HCT116 (cell line): ENCODE results near the gene TBC1D16. TPM values are rescaled to one million over a fixed set of nuclear protein-coding genes. Genes with fewer than 3 reads are reported as not detected.

Experiments
- ATAC-seq: fragments of 200-7000 bp; cut with Tn5 transposase; 2 replicates; pipeline ENCODE4 v1.9.1; 2020; ENCODE audit warnings: mild to moderate bottlenecking, moderate library complexity
- BruUV-seq: library from RNA; stranded (reverse); fragments of 400-500 nt; replicated peaks from 2 replicates; lab custom pipeline; 2021; lab: Mats Ljungman, UMichigan
- CTCF ChIA-PET: fragments of 300-600 bp; sonication (Branson Sonifier 250); formaldehyde crosslinking; loops from one replicate; lab custom pipeline; 2021; ENCODE audit warnings: antibody characterized with exemption; lab: Charles Lee
- POLR2A ChIA-PET: fragments of 300-600, 350-600 bp; sonication (Branson Sonifier 250); formaldehyde crosslinking; loops from one replicate; lab custom pipeline; 2021; ENCODE audit warnings: antibody characterized with exemption; lab: Charles Lee
- RAD21 ChIA-PET, 2 experiments: fragments of 300-600 bp; sonication (Branson Sonifier 250); formaldehyde crosslinking; loops; one replicate each; lab custom pipeline; 2023; ENCODE audit warnings: low total read pairs in 2 of 2; ENCODE audit not compliant: uncharacterized antibody in 2 of 2, unreplicated experiment in 2 of 2, low non-redundant PET in 1 of 2; lab: Charles Lee
- DNase-seq: peaks from one replicate; pipeline ENCODE4 v3.0.0-alpha.2; 2010; ENCODE audit warnings: low read depth, low spot score
- H2AFZ ChIP-seq: fragments of 200-600 bp; shearing (Covaris generic), sonication (generic); 2 replicates; pipeline ENCODE4 v1.6.1; 2017; ENCODE audit warnings: low read depth, mixed run types, mixed read lengths, antibody characterized with exemption, low read length; ENCODE audit not compliant: poor library complexity, severe bottlenecking
- H3K27ac ChIP-seq: 2 replicates; pipeline ENCODE4 v1.5.1; 2012; ENCODE audit warnings: low read depth, low read length
- H3K27me3 ChIP-seq: fragments of 200-600 bp; sonication (generic); 2 replicates; pipeline ENCODE4 v1.6.1; 2016; ENCODE audit warnings: mixed run types, low read length, mixed read lengths; ENCODE audit not compliant: insufficient read depth
- H3K36me3 ChIP-seq, 2 experiments: fragments of 200-500 bp in 1 of 2; fragments of 200-600 bp in 1 of 2; sonication (Bioruptor generic) in 1 of 2; sonication (generic) in 1 of 2; 2 replicates each; pipeline versions ENCODE4 v1.5.1 to v1.6.1; 2014 to 2016; ENCODE audit warnings: low read length in 2 of 2, inconsistent platforms in 1 of 2, mixed read lengths in 1 of 2, mixed run types in 1 of 2; ENCODE audit not compliant: insufficient read depth in 2 of 2, control insufficient read depth in 1 of 2
- H3K4me1 ChIP-seq, 2 experiments: fragments of 200-600 bp in 1 of 2; sonication (generic) in 1 of 2; 2 replicates each; pipeline versions ENCODE4 v1.5.1 to v1.6.1; 2012 to 2017; ENCODE audit warnings: low read length in 2 of 2, inconsistent platforms in 1 of 2, mild to moderate bottlenecking in 1 of 2, mixed read lengths in 1 of 2, mixed run types in 1 of 2, moderate library complexity in 1 of 2; ENCODE audit not compliant: insufficient read depth in 2 of 2, control insufficient read depth in 1 of 2
- H3K4me2 ChIP-seq: fragments of 200-600 bp; sonication (generic); 2 replicates; pipeline ENCODE4 v1.6.1; 2017; ENCODE audit warnings: mixed run types, low read length, mixed read lengths
- H3K4me3 ChIP-seq, 2 experiments: fragments of 200-600 bp in 1 of 2; sonication (generic) in 1 of 2; replicated peaks in 1 of 2; 2 replicates each; pipeline ENCODE4 v1.5.1; 2011 to 2016; ENCODE audit warnings: low read length in 2 of 2, control low read depth in 1 of 2, low read depth in 1 of 2, mild to moderate bottlenecking in 1 of 2, mixed read lengths in 1 of 2, mixed run types in 1 of 2
- H3K79me2 ChIP-seq: fragments of 200-600 bp; sonication (generic); 2 replicates; pipeline ENCODE4 v1.6.1; 2017; ENCODE audit warnings: mild to moderate bottlenecking, mixed run types, low read length, moderate library complexity, mixed read lengths; ENCODE audit not compliant: insufficient read depth
- H3K9ac ChIP-seq: fragments of 200-600 bp; sonication (generic); 2 replicates; pipeline ENCODE4 v1.6.1; 2016; ENCODE audit warnings: low read length, mixed read lengths
- H3K9me2 ChIP-seq: fragments of 200-600 bp; sonication (generic), shearing (Covaris generic); 2 replicates; pipeline ENCODE4 v1.6.1; 2017; ENCODE audit warnings: mixed run types, mild to moderate bottlenecking, moderate library complexity; ENCODE audit not compliant: insufficient read depth
- H3K9me3 ChIP-seq, 2 experiments: fragments of 200-500 bp in 1 of 2; fragments of 200-600 bp in 1 of 2; sonication (Bioruptor generic) in 1 of 2; sonication (generic) in 1 of 2; 2 replicates each; pipeline ENCODE4 v1.6.1; 2014 to 2017; ENCODE audit warnings: low read length in 2 of 2, mixed read lengths in 2 of 2, inconsistent platforms in 1 of 2, low read depth in 1 of 2, mild to moderate bottlenecking in 1 of 2, mixed run types in 1 of 2, moderate library complexity in 1 of 2; ENCODE audit not compliant: control insufficient read depth in 1 of 2, insufficient read depth in 1 of 2
- H4K20me1 ChIP-seq: fragments of 200-600 bp; sonication (generic), shearing (Covaris generic); 2 replicates; pipeline ENCODE4 v1.6.1; 2017; ENCODE audit warnings: mixed run types, mild to moderate bottlenecking, moderate library complexity; ENCODE audit not compliant: insufficient read depth
- EGR1 ChIP-seq: IDR thresholded peaks from 2 replicates; pipeline ENCODE4 v1.6.1; 2012; ENCODE audit warnings: low read depth
- ELF1 ChIP-seq: IDR thresholded peaks from 2 replicates; pipeline ENCODE4 v1.6.1; 2012; ENCODE audit warnings: low read depth, borderline replicate concordance
- EZH2phosphoT487 ChIP-seq: fragments of 200-600 bp; IDR thresholded peaks from 2 replicates; pipeline ENCODE4 v1.6.1; 2018; ENCODE audit warnings: antibody characterized with exemption, borderline replicate concordance
- JUND ChIP-seq: IDR thresholded peaks from 2 replicates; pipeline ENCODE4 v1.6.1; 2012
- POLR2A ChIP-seq: IDR thresholded peaks from 2 replicates; pipeline ENCODE4 v1.7.0; 2011; ENCODE audit warnings: borderline replicate concordance; ENCODE audit not compliant: insufficient read depth, insufficient read length; ENCODE audit errors: extremely low read depth
- SRF ChIP-seq: IDR thresholded peaks from 2 replicates; pipeline ENCODE4 v1.6.1; 2012; ENCODE audit warnings: low read depth
- TCF7L2 ChIP-seq: IDR thresholded peaks from 2 replicates; pipeline ENCODE4 v1.7.0; 2011; ENCODE audit warnings: borderline replicate concordance, inconsistent platforms; ENCODE audit not compliant: insufficient read depth, insufficient read length; ENCODE audit errors: extremely low read depth
- ZFX ChIP-seq: fragments of 450-650 bp; IDR thresholded peaks from 2 replicates; pipeline ENCODE4 v1.6.1; 2017
- ZNF274 ChIP-seq: fragments of 200-500 bp; sonication (Bioruptor generic); IDR thresholded peaks from 2 replicates; pipeline ENCODE4 v1.6.1; 2014; ENCODE audit warnings: mild to moderate bottlenecking, low read depth, low read length, inconsistent platforms
- intact Hi-C: fragments of 100-400 bp; cut with micrococcal nuclease; formaldehyde crosslinking; loops from 2 replicates; pipeline ENCODE4 v1.10.0; 2022
- total RNA-seq: library from RNA; stranded (reverse); gene quantifications from one replicate; pipeline ENCODE4 v1.2.1, GENCODE V29; 2021; ENCODE audit not compliant: unreplicated experiment
- TF ChIP-seq, protein P1 (sequence below): IDR thresholded peaks from 2 replicates; pipeline ENCODE4 v1.6.1; 2012; ENCODE audit warnings: low read depth

TBC1D16 gene
- total RNA-seq, 1 experiment from 2014 or later = 31.1 TPM

DNA sequence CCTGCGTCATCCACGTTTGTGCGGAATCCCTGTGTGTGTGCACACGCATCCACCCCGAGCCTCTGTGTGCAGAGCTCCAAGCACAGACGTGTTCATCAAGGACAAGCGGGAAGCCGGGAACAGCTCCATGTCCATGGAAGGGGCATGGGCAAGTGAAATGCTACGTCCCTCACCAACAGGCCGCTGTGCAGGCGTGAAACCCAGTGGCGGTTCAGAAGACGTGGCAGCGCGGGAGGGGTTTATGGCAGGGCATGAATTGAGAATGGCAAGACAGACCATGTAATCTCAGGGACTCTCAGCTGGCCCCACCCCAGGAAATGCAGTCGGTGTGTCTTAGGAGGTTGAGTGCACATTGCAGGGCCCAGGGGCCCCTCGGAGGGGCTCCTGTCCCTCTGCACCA, 52.7 kb downstream of the TBC1D16 start:
- POLR2A ChIA-PET = no interaction called here

DNA sequence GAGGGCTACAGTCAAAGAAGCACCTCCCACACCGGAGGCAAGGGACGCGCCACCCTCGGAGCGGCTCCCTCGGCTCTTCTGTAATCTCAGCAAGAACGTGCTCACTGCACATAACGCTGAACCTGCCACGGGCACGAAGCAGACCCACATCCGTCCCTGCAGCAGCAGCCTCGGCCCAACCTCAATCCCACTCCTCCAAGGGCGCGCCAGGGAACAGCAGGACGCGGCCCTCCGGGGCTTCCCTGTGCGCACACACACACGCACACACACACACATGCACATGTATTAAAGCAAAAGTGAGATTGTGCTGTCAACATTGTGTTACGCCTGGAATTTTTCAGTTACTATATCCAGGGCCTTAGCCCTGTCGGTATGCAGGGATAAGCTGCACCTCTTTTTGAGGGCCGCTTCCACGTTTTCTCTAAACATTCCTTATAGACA, 54.0 kb downstream of the TBC1D16 start:
- H3K27me3 ChIP-seq = no peaks in the 10 kb centered on the region
- no peak for ATAC-seq
- H3K4me1 ChIP-seq = peaks cover 23 to 25% of the 10 kb centered on the region in 2 experiments
- H3K79me2 ChIP-seq = 0 out of 2 replicates have a peak, but pooled peaks cover 2% of the 10 kb centered on the region
- ChIA-PET RAD21 (no interaction called here), CTCF (no interaction called here)
- H3K4me2 ChIP-seq = no peak overlapping the region
- no peak for DNase-seq
- H4K20me1 ChIP-seq = no peaks in the 10 kb centered on the region
- intact Hi-C loops = no loop called here
- no peak overlapping the region for H2AFZ ChIP-seq
- BruUV-seq = no TSS peak
- no peak overlapping the region for H3K9ac ChIP-seq
- no peaks in the 10 kb centered on the region for H3K36me3 ChIP-seq
- no peak overlapping the region for H3K4me3 ChIP-seq
- no peak for TF ChIP-seq TCF7L2
- TF ChIP-seq, protein P1, sequence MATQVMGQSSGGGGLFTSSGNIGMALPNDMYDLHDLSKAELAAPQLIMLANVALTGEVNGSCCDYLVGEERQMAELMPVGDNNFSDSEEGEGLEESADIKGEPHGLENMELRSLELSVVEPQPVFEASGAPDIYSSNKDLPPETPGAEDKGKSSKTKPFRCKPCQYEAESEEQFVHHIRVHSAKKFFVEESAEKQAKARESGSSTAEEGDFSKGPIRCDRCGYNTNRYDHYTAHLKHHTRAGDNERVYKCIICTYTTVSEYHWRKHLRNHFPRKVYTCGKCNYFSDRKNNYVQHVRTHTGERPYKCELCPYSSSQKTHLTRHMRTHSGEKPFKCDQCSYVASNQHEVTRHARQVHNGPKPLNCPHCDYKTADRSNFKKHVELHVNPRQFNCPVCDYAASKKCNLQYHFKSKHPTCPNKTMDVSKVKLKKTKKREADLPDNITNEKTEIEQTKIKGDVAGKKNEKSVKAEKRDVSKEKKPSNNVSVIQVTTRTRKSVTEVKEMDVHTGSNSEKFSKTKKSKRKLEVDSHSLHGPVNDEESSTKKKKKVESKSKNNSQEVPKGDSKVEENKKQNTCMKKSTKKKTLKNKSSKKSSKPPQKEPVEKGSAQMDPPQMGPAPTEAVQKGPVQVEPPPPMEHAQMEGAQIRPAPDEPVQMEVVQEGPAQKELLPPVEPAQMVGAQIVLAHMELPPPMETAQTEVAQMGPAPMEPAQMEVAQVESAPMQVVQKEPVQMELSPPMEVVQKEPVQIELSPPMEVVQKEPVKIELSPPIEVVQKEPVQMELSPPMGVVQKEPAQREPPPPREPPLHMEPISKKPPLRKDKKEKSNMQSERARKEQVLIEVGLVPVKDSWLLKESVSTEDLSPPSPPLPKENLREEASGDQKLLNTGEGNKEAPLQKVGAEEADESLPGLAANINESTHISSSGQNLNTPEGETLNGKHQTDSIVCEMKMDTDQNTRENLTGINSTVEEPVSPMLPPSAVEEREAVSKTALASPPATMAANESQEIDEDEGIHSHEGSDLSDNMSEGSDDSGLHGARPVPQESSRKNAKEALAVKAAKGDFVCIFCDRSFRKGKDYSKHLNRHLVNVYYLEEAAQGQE = no peak
- TF ChIP-seq JUND = no peak
- TF ChIP-seq EZH2phosphoT487 = no peak
- TF ChIP-seq ZFX = no peak
- TF ChIP-seq, all 23 proteins: peak for 0
- no peaks in the 10 kb centered on the region for H3K9me3 ChIP-seq
- no peaks in the 10 kb centered on the region for H3K9me2 ChIP-seq
- H3K27ac ChIP-seq = no peak overlapping the region
- POLR2A ChIA-PET = no interaction called here

More for the DNA sequence above, 52.7 kb downstream of the TBC1D16 start:
- intact Hi-C loops = no loop called here
- H3K27ac ChIP-seq = no peak overlapping the region
- ChIA-PET CTCF (interaction anchor here (1.1 to 1.3 kb wide), 3 partner anchors 8 to 26 kb away, joined by 3 read pairs; no protein-coding TSS in a partner anchor), RAD21 (no interaction called here)
- no peaks in the 10 kb centered on the region for H3K27me3 ChIP-seq
- H3K9ac ChIP-seq = no peak overlapping the region
- DNase-seq (no peak), ATAC-seq (no peak)
- H3K36me3 ChIP-seq = no peaks in the 10 kb centered on the region
- H3K79me2 ChIP-seq = 0 out of 2 replicates have a peak, but pooled peaks cover 5% of the 10 kb centered on the region
- peaks cover 35 to 38% of the 10 kb centered on the region in 2 experiments for H3K4me1 ChIP-seq
- H2AFZ ChIP-seq = no peak overlapping the region
- H3K9me3 ChIP-seq = no peaks in the 10 kb centered on the region
- no TSS peak for BruUV-seq
- H3K4me3 ChIP-seq = no peak overlapping the region
- peak overlapping the region; percentile 58; the same call in 1 of the 2 replicates for H3K4me2 ChIP-seq
- no peaks in the 10 kb centered on the region for H4K20me1 ChIP-seq
- no peak for TF ChIP-seq ZNF274
- TF ChIP-seq EGR1 = no peak; the same call in 1 of the 2 replicates
- no peak for TF ChIP-seq POLR2A
- no peak for TF ChIP-seq EZH2phosphoT487
- no peak for TF ChIP-seq ZFX
- no peak for TF ChIP-seq SRF
- TF ChIP-seq JUND = no peak
- no peak for TF ChIP-seq ELF1
- H3K9me2 ChIP-seq = no peaks in the 10 kb centered on the region
